GM12874 (cell line): ENCODE data around the gene NEK4.

Experiments
- CTCF ChIP-seq: IDR thresholded peaks from 2 replicates; pipeline ENCODE4 v1.5.1; 2011; ENCODE audit warnings: low read depth, mild to moderate bottlenecking, control low read depth, low read length, moderate library complexity; ENCODE audit not compliant: insufficient read depth

Gene NEK4

GRCh38 chr3:52775877-52776276, 5.1 kb upstream of the NEK4 start:
- no peak for TF ChIP-seq CTCF

- TF ChIP-seq CTCF: no peak
Measured at GRCh38 chr3:52774901-52775864, 4.4 kb upstream of the NEK4 start.

- TF ChIP-seq CTCF: no peak
Measured at GRCh38 chr3:52774066-52774713, 3.5 kb upstream of the NEK4 start.

GRCh38 chr3:52773361-52774065, 2.8 kb upstream of the NEK4 start:
- no peak for TF ChIP-seq CTCF

- no peak for TF ChIP-seq CTCF
Measured at GRCh38 chr3:52771702-52772101, 962 bp upstream of the NEK4 start.

GRCh38 chr3:52771334-52771681, 568 bp upstream of the NEK4 start:
- no peak for TF ChIP-seq CTCF

GRCh38 chr3:52769786-52770455, 819 bp downstream of the NEK4 start:
- TF ChIP-seq CTCF: no peak
